HT-29 (cell line): ENCODE data around the gene CST5. TPM values are rescaled to one million over a fixed set of nuclear protein-coding genes. Genes with fewer than 3 reads are reported as not detected.
"Not testable (repeated sequence)": the region's sequence is repeated elsewhere in the genome, so short reads cannot be mapped to it uniquely, and the experiment has no call there.

ENCODE experiments used
- DNase-seq: peaks from one replicate; pipeline ENCODE4 v3.0.0-alpha.2; 2015; ENCODE audit warnings: low spot score
- total RNA-seq: library from RNA; depleted of rRNA; stranded (reverse); fragments of >200 nt; shearing (Covaris generic); gene quantifications from 2 replicates; pipeline ENCODE4 v1.2.3, GENCODE V29; 2014; rRNA removed

The CST5 gene, protein sequence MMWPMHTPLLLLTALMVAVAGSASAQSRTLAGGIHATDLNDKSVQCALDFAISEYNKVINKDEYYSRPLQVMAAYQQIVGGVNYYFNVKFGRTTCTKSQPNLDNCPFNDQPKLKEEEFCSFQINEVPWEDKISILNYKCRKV
- total RNA-seq, result not detected in 2 replicates

DNA sequence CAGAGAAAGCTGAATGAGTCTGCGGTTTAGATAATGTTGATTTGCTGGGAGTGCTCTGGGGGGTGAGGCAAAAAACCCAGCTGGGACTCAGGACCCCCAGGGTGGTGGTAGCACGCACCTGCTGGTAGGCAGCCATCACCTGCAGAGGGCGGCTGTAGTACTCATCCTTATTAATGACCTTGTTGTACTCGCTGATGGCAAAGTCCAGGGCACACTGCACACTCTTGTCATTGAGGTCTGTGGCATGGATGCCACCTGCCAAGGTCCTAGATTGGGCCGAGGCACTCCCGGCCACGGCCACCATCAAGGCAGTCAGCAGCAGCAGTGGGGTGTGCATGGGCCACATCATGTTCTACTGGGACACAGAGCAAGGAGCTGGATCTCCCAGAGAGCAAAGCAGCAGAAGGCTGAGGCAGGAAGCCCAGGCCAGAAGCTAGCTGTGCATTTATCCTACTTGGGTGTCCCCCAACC lies at the start of gene CST5:
TSS of gene CST5 (minus strand) at position 421 of the 471 bp plus-strand sequence. CDS start at position 349, 72 bp downstream.
- no peak for DNase-seq

DNA sequence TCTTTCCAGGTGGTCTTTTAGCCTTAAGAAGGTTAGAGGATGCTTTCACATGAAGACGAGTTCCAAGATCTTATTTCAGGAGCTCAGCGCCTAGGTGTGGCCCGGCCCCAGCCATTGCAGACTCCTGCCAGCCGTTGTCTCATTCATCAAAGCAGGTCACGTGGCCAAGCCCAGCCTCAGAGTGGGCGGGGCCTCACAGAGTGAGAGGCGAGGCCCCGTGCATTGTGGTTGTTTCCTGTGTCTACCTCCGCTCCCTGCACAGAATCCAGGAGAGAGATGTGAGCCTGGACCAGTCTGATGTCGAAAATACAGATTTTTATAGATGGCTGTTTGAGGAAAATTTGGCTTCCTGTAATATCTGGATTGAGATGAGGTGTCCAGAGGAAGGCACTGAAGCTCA lies 49.2 kb upstream of the CST5 start:
- no peak for DNase-seq

DNA sequence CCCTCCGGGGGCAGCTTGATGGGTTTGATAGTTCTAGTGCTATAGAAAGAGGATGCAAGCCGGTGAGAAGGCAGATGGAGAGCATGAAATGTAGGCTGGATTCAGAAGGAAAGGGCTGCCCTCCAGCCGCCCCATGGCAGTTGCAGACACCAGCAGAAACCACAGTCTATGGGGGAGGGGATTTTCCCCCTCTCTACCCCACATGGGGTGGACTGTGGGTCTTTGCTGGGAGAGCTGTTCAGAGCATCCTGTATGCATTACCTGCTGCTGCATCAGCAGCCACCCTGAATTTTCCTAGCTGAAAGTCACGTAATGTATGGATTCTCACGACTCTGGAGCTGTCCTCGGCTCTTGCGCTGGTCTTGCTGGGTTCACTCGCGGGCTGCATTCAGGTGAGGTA lies 48.8 kb upstream of the CST5 start:
- no peak for DNase-seq

DNA sequence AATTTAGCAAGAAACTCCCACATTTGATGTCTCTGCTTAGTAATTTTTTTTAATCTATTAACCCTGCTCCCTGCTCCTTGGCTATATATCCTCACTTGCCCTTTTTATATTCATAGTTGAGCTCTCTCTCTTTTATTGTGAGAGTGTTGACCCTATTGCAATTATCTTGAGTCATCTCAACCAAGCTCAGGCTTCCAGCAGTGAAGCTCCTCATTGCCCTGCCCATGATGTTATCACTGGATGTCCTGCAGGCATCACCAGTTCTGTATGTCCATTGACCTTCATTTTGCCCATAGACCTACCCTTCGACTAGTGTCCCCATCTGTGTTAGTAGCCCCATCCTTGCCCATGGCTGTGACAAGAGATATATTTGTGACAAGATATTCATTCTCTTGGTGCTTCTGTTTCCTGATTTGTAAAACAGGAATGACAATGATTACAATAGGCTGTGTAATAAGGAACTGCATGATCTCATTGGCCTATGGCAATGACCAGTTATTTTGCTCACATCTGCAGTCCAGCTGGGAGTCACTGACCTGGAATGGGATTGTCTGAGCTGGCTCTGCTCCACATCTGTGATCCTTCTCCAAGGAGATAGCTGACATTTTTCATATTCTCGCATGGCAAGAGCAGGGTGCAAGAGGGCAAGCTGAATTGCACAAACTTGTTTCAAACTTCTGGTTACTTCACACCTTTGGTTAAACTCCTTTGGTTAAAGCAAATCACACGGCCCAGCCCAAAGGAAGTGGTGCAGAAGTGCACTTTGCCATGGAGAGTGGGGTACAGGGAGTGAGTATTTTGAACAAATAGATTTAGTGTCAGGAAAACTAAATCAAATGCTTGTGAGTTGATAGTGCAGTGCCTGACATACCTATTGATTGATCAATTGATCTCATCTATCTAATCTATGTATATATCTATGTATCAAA lies 47.7 kb upstream of the CST5 start:
- no peak for DNase-seq

DNA sequence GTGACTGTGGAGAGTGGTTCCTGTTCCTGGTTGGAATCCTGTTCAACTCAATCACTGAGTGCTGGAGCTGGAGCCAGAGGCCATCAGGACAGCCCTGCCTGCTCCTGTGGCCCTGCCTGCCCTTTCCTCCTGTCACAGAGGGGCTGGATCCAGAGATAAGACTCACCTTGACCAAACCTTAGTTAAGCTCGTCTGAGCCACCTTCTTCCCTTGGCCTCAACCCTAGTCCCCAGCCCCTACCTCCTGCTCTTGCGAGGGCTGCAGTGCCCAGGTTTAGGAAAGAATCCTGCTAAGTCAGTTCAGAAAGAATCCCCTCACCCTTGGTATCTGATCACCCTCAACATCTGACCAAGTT lies 47.0 kb upstream of the CST5 start:
- DNase-seq, result no peak

DNA sequence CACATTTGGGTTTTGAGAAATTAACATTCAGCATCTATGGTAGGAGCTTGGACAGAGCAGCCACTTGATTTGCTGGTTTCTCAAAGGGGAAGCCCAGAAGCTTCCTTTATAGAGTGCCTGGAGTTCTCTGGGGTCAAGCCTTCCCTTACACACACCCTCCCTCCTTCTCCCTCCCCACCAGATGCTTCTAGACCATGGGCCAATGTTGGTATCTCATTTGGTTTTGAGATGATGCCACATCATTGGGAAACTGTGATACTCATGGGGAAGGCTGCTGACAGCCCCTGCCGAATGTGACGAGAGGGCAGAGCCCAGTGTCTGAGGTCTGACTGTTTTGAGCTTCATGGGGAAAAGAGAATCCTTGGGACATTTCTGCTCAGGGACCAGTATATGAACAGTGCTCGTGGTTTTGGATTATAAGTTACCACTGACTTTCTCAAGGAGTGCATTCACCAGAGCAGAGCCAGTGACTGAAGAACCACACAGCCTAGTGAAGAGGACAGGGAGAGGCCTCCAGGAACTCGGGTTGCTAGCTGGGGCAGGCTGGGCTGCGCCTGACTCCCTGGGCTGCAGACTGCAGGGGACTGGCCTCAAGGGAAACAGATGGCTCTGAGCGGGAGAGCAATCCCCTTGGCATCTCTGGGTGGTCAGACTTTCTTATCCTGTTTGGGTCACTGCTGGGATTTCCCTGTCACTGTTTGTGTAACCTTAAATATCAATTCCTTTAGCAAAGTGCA lies 46.4 kb upstream of the CST5 start:
- DNase-seq, result no peak

DNA sequence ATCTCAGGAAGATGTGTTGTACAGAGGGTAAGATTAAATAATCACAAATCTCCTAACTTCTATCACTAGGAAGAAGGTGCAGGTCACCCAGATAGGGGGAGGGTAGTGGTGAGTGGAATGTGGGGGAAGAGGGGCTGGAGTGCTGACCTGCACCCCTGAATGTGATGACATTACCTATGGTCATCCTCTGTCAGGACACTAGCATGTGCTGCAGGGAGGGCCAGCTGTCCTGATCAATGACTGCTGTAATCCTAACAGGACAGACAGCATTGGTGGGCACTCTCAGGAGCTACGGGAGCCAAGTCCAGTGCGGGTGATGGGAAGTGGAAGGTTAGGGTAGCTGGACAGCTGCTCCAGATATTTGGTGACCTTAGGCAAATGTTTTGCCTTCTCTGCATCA lies 45.2 kb upstream of the CST5 start:
- DNase-seq, result no peak

DNA sequence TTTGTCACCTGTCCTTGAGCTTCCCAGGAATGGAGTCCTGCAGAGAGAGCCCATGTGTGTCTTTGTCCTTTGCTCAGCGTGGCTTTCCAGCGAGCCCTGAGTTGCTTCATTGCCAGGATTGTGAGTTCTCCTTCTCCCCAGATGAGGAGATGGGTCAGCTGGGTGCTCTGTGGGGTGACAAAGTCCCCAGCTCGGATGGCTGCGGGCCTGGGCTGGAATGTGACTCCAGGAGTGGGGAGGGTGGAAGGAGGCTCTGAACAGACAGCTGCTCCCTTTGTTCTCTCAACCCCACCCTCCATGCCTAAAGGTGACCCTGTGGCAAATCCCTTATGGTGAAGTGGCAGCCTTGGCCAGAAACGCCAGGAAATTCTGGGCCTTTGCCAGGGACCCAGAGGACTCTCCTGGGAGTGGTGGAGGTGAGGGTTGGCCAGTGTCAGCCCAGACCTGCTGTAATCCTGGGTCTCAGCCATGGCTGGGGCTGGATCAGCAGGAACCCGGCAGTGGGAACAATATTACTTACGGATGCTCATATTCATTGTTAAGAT lies 44.4 kb upstream of the CST5 start:
- DNase-seq, result no peak

DNA sequence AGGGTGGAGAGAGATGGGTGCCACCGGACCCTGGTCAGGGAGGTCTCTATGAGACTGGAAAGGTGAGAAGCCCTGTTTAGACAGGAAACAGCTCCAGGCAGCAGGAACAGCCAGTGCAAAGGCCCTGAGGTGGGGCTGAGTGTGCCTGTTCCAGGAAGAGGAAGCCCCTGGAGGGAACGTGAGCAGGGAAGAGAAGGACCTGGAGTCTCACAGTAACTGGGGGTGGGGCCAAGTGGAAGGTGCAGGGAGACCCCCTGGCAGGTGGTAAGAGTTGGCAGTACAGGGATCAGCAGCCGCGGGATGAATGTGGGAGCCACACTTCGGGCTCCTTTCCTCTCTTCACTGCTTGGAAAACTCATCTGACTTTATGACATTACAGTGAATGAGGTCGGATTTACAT lies 43.8 kb upstream of the CST5 start:
- DNase-seq, result no peak

DNA sequence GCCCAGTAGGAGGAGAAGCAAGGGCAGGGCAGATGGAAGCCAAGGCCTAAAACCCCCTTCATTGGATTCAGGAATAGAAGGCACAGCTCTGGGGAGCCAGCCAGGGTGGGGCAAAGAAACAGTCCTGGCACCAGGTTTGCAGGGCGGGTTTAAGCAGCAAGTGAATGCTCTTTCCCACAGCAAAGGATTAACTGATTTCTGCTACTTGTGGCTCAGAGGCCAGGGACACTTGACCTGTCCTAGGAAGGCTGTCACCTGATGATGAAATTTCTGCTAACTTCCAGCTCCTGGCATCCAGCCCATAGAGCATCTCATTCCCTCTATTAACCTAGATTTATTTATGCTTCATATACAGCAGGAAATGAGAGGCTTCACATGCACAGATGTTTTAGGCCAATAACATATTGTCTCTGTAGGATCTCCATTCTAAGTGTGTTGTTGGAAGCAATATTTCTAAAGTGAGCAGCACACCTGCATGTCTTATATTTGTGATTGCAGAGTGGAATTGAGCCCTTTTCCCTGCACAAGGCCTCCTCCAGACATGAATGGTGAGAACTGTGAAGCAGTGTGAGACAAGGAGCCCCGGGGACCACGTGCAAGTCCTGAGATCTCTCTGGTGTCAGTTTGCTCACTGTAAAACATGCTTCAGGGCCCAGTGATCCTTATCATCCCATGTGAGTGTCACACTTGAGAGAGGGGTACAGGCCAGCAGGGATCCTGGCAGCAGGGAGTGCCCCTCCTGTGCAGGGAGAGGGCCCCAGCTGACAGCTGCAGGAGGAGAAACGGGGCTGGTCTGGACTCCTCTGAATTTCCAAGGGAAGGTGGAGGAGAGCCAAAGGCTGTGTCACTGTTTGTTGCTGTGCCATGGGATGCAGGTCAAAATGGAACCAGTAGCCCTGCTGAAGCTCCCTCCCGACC lies 41.1 kb upstream of the CST5 start:
- DNase-seq, result no peak

DNA sequence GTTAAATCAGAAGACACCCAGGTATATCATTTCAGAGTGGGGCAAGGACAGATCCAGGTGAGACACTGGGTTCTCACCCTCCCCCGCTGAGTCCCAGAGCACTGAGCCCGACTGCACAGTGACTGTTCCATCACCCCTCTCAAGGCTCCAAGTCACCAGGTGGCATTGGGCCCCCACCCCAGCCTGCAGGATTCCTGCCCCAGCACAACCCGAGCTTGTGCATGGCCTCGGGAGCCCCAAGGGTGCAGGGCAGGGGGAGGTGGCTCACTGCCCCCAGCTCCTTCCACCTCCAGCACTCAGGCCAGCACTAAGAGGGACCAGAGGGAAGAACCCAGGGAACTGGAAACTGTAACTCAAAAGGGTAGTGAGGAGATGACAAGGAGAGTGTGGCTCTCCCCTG lies 39.3 kb upstream of the CST5 start:
- no peak for DNase-seq

DNA sequence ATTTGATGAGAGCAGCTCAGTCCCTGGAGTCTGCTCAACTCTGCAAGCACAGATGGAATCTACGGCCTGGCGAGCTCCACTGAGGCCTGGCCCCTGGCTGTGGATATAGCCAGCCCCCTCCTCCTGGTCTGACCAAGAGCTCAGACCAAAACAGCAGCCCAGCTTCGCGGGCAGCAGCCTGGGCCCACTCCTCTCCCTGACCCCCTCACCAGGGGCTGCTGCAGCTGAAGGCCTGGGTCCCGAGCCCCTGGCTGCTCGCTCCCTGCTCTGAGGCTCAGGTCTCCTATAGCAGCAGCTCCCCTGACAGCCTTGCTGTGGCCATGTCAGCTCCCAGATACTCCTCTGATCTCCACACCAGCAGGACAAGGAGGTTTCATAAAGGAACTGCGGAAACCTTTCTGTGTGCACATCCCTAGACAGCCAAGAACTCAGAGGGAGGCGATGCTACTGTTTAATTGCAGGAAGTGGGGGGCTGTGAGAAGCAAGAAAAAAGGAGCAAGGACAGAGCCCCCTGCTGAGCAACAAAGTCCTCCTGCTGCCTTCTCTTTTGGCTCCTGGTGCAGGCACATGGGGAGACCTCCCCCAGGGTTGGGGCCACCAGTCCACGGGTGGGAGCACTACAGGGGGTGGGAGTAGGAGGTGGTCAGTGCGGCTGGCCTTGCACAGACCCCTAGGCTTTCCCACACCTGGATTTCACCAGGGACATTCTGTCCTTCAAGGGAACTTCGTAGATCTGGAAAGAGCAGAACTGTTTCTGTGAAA lies 38.7 kb upstream of the CST5 start:
- DNase-seq, result no peak

DNA sequence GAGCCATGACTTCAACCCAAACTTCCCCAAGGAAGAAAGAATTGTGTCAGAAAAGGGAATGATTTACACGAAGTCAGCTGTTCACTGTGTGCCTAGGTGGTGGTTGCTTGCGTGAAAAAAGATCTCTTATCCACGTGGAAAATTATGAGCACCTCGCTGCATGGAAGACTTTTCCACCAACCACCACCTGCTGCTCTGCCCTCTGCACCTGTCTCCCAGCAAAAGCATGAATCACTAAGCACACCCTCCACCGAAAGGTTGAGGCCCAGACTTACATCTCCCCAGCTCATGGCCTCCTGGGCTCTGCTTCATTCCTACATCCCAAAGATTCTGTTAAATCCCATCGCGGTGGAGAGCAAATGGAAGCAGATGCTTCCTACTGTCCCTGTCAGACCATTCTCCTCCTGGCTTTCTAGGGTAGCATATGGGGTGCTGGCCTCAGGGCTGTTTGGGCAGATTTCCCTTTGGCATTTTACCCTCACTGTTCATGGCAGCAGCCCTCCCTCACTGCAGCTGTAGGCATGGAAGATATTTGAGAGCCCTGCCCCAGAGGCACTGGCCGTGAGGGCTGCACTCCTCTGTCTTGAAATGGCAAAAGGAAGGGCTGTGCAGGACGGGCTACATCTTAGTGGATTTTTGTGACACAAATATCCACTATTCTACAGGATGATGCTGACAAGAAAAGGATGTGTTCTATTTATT lies 37.6 kb upstream of the CST5 start:
- no peak for DNase-seq

DNA sequence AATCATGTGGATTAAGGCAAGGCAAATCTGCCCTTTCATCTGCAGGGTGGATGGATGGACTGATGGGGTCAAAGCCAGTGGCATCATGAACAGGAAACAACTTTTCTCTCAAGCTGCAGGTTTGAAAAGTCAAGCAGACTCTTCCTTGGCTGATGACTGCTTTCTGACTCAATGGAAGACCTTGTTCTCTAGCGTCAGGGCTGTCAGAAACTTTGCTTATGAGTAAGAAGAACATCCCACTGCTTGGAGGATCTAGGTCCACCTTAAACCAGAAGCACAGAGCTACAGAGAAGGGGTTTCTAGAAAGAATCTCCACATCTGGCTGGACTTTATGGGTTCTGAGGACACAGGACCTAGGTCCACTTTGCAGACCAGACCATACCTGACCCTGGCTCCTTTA lies 36.3 kb upstream of the CST5 start:
- DNase-seq, result no peak

DNA sequence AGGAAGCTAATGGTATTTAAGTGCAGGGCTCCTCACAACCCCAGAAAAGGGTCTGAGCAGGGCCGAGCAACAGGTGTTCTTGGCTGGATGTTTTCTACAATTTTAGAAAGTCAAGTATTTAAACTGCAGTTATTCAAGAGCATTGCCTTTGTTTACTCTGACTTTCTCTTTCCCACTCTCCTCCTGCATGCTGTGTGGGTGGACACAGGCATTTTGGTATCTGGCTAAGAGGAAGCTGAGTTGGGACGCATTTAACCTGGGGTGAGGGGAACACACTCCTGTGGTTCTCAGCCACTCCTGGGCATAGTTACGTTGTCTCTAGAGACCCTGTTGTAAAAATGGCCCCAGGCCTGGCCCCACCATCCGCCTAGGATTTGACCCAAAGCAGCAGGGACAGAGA lies 34.9 kb upstream of the CST5 start:
- not testable (repeated sequence) for DNase-seq

DNA sequence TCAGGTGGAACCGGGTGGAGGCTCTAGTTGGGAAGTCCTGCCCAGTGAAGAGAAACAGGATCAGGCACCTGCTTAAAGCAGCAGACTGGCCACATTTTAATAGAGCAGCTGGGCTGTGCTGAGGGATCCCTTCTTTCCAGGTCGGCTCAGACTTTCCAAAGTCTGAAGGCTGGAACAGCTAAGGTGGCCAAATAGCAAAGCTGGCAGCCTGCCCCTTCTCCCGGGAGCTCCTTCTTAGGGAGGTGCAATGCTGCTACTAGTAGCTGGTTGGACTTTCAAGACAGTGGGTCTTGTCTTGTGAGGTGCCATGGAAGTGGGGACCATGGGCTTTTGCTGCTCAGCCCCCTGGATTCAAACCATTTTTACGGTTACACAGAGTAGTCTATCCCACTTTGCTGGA lies 30.7 kb upstream of the CST5 start:
- no peak for DNase-seq

DNA sequence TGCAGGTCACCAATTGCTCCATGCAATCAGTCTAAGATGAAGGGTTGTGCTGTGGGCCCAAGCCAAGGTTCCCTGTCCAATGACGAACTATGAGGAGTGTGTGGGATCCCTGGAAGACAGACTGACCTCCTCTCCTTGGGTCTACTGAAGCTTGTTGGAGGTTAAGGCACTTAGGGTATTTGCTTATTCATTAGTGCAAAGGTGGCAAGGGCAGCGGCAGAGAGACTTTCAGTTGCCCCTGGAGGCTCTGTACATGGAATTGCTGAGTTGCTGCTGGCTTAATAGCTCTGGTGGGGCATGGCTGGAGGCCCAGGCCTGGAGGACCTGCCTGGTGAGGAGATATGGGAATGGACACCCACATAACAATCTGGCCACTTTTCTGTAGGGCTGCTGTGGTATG lies 29.8 kb upstream of the CST5 start:
- no peak for DNase-seq

DNA sequence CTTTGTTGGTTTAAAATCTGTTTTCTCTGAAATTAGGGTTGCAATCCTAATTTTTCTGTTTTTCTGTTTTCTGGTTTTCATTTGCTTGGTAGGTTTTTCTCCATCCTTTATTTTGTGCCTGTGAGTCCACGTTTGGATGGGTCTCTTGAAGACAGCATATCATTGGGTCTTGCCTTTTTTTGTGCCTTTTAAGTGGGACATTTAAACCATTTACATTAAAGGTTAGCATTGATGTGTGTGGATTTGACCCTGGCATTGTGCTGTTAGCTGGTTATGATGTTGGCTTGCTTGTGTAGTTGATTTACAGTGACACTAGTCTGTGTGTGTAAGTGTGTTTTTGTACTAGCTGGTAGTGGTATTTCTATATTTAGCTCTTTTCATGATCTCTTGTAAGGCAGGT lies 28.0 kb upstream of the CST5 start:
- DNase-seq, result no peak

DNA sequence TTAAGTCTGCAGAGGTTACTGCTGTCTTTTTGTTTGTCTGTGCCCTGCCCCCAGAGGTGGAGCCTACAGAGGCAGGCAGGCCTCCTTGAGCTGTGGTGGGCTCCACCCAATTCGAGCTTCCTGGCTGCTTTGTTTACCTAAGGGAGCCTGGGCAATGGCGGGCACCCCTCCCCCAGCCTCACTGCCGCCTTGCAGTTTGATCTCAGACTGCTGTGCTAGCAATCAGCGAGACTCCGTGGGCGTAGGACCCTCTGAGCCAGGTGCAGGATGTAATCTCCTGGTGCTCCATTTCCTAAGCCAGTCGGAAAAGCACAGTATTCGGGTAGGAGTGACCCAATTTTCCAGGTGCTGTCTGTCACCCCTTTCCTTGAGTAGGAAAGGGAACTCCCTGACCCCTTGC lies 22.8 kb upstream of the CST5 start:
- DNase-seq, result not testable (repeated sequence)

DNA sequence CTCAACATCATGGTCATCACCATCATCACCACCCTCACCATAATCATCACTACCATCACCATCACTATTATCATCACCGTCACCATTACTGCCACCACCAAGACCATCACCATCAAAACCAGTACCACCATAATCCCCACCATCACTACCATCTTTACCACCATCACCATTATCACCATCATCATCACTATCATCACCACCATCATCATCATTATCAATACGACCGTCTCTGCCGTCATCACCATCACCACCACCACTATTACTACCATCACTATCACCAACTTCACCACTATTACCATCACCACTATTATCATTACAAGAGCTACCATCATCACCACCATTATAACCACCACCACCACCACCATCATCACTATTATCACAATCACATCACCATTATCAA lies 11.3 kb upstream of the CST5 start:
- DNase-seq, result not testable (repeated sequence)
